Stimulated activated CD4-positive, alpha-beta T cell treated with anti-CD3 and anti-CD28 coated beads, Interleukin-2, amount 100 ng/mL, for 4 hours (primary cell): Measurements from ENCODE around the gene EXOC2.

Experiments
- DNase-seq: peaks from one replicate; pipeline ENCODE4 v3.0.0-alpha.2; 2020; ENCODE audit warnings: low read depth

Gene EXOC2

DNA sequence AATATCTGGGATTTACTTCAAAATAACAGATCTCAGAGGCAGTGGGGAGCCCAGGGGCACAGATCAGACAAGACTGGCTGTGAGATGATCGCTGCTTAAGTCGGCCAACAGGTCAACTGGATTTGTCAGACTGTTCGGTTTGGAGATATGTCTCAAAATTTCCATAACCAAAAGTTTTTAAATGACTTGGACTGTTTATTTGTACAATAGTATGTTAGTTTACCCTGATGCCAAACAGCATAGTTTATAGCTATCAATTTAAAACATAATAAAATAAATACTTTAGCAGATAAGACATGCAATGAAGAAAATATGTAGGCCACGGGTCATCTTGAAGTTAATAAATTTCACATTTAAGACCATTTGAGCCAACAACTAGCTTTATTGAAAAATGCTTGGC, 174.7 kb downstream of the EXOC2 start:
- no peak for DNase-seq

GRCh38 chr6:516213-516612, 176.7 kb downstream of the EXOC2 start:
- DNase-seq, result no peak

DNA sequence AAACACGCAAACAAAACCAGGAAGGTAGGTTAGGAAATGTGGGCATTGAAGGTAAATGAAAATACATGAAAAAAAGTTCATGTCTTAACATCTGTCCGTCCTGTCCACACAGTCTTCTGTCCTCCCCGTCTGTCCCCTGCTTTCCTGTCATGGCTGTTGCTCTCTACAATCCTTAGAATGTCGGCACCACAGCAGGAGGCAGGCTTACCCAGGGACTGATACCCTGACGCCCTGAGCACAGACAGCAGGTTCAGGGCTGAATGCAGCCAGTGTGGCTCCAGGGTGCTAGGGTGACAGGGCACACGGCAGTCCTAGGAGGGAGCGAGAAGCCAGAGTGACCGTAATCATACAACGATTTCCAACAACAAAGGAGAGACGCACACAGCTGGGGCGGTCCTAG, 177.7 kb downstream of the EXOC2 start:
- DNase-seq, result no peak

GRCh38 chr6:514396-514978, 178.5 kb downstream of the EXOC2 start:
- DNase-seq, result no peak

- DNase-seq, result no peak
These were observed 179.0 kb downstream of the EXOC2 start for GRCh38 chr6:513961-514360.

DNA sequence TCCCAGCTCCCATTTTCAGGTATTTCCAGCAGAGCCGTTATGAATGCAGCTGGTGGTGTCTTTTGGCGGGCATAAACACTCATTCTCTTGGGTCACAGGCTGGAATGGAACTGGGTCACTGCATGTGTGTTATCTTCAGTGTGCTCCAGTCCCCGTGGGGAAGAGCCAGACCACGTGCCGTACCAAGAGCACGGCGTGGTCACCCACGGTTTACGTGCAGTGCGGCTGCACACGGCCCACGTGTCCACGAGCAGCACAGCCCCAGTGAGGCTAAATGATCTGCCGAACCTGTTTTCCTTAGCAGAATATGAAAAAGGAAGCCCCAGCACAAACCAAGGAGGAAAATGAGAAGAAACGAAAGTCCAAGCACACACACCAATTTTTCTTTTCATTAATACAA, 179.9 kb downstream of the EXOC2 start:
- DNase-seq, result no peak

GRCh38 chr6:511488-512137, 181.3 kb downstream of the EXOC2 start:
- no peak for DNase-seq

GRCh38 chr6:509676-510075, 183.3 kb downstream of the EXOC2 start:
- no peak for DNase-seq

DNA sequence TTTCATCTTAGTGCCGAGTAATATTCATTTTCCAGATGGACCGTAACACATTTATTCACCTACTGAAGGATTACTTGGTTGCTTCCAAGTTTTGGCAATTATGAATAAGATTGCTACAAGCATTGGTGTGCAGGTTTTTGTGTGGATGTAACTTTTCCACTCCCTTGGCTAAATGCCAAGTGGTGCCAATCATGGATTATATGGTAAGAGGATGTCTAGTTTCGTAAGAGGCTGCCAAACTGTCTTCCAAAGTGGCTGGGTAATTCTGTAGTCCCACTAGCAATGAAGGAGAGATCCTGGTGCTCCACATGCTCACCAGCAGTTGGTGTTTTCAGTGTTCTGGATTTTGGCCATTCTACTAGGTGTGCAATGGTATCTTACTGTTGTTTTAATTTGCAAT, 184.3 kb downstream of the EXOC2 start:
- no peak for DNase-seq

- DNase-seq, result no peak
These were observed 184.9 kb downstream of the EXOC2 start for GRCh38 chr6:508006-508405.

DNA sequence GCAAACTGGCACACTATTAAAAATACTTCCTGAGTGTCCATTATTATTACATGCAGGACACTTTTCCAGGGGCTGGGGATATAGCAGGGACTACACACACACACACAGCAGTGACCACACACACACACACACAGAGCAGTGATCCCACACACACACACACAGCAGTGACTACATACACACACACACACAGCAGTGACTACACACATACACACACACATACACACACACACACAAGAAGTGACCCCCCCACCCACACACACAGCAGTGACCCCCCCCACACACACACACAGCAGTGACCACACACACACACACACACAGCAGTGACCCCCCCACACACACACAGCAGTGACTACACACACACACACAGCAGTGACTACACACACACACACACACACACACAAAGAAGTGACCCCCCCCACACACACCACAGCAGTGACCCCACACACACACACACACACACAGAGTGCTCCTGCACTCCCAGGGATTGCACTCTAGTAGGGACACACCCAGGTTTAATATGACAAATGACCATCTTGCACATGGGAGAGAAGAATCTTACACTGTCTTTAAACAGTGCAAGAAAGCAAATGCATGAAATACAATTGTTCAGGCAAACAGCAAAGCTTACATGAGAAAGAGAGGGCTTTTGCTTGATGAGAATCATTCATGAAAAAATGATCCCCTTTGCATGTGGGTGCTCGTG, 185.9 kb downstream of the EXOC2 start:
- DNase-seq, result no peak

GRCh38 chr6:506508-506907, 186.4 kb downstream of the EXOC2 start:
- DNase-seq, result peak; percentile 73

GRCh38 chr6:505374-505773, 187.6 kb downstream of the EXOC2 start:
- no peak for DNase-seq

GRCh38 chr6:504446-504980, 188.4 kb downstream of the EXOC2 start:
- DNase-seq, result no peak

- no peak for DNase-seq
These were observed 189.2 kb downstream of the EXOC2 start for GRCh38 chr6:503610-504362.

GRCh38 chr6:502761-503160, 190.2 kb downstream of the EXOC2 start:
- no peak for DNase-seq

GRCh38 chr6:501891-502601, 190.9 kb downstream of the EXOC2 start:
- peak; percentile 73 for DNase-seq

GRCh38 chr6:499617-500016, 193.3 kb downstream of the EXOC2 start:
- no peak for DNase-seq

DNA sequence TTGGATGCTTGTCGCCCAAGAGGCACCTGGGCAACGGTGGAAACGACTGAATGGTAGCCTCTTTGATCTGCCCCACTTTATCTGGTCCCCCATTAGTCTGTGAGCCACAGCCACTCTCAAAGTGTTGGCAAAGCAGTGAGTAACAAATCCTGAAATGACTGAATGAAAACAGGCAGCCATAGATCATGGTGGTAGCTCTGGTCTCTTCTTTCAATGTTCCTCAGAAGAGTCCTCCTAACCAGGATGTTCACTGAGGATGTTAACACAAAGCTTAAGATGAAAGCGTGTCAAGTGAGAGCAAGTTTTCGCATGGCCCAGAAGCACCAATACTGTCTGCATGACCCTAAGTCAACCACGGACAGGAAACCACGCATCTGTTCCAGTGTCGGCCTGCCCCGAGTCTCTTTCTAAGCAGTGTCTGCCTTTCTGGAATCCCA, 194.1 kb downstream of the EXOC2 start:
- DNase-seq, result no peak

DNA sequence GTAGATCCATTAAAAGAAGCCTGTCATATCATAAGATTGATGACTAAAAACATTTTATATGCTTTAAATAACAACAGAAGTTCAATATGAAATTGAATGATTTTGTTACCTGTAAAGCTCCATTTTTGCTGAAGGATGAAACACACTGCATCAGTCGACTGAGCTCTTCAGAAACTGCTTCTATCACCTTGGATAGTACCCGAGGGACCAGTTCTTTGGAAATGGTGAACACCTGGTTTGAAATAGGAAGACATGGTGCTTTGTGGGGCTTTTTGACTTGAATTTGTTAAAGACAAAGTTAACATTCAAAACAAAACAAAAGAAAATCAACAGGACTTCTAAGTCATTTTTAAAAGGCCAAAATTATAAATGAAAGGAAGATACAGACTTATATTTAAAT, 195.7 kb downstream of the EXOC2 start:
- DNase-seq, result no peak

DNA sequence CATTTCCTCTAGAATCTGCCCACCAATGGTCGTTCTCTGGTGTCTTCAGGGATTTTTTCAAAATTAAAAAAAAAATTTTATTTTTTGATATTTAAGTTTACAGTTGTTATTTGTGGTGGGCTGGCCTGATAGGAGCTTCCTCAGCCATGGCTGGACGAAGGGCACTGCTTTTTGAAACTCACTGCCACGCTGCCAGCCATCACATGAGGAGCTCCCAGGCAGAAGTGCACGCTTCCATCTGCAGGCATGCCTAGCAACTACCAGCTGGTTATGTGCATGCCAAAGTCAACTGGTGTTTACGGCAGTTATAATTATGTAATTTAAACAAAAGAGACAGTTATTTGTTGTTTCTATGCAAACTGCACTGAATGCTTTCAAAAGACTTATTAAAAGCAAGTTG, 196.3 kb downstream of the EXOC2 start:
- DNase-seq, result no peak

- DNase-seq, result no peak
These were observed 198.5 kb downstream of the EXOC2 start for GRCh38 chr6:494394-494793.
